ENCODE measurements around the gene BMI1.

BMI1 gene

DNA sequence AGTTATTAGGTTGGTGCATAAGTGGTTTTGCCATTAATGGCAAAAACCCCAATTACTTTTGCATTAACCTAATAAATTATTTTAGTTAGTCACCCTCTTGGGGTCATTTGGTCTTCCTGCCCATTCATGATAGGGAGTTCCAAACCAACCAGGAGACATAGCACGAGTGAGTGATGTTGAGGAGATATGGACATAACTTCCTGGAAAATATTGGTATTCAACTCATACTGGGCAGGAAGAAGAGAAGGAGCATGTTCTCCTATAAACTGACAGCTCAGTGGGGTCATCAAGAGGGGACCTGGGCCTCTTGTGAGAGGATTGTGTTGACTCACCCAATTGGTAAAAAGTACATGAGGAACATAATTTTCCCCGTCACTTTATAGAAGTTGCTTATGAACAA lies 48.1 kb downstream of the BMI1 start:
- peak in 1 of 3 donors; percentile 28 for DNase-seq

DNA sequence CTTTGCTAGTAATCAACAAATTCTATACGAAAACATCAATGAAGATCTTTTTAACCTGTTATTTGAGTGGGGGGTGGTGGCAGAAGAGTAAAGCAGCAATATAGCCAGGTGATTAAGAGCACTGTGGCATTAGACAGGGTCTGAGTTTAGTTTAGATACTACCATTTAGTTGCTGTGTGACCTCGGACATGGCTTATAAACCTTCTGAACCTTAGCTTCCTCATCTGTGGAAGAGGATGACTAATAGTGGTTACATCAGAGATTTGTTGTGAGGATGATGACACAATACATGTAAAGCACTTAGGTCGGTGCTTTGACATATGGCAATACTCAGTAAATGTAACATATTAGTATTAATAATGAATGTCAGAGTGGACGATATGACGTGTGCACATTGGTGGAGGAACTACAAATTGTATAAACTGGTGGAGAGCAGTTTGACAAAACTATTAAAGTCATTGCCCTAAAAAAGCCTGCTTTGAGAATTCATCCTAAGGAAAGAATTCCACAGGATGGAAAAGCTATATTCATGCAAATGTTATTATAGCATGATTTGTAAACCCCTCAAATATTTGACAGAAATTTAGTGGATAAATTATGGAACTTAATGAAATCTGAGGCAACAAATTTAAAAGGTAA lies 48.7 kb downstream of the BMI1 start:
- peak; percentile 71 to 96 (median 96) for DNase-seq

DNA sequence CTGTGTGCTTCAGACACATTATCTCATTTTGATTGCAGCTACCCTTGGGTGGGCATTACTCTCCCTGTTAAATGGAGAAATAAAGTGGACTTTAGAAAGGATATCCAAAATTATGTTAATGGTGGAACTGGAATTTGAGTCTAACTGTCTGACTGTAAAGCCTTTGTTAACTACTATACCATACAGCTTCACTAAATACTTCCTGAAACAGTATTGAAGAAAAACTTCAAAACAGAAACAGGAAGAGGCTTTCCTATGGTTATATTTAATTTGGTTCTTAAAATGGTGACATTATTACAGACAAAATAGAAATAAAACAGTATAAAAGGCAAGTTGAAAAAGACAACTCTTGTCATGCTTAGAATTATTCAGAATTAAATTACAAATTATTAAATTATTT lies 49.4 kb downstream of the BMI1 start:
- peak; percentile 15 to 40 (median 32) for DNase-seq

DNA sequence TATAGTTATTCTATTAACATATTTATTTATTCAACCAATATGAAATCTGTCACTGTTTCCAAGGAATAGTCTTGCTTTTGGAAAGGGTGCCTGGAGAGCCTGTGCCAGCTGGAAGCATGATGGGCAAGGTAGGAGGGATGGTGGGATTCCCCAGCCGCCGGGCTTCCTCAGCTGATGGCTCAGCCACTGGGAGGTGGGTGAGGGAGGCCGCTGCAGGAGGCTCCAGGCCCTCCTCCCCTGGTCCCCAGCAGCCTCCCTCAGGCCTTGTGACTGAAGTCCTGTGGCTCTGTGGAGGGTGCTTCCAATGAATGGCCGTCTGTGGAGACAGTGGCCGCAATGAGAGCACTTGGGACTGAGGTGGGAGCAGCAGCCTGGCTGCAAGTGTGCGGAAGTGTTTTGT lies 51.4 kb downstream of the BMI1 start:
- DNase-seq: no peak

DNA sequence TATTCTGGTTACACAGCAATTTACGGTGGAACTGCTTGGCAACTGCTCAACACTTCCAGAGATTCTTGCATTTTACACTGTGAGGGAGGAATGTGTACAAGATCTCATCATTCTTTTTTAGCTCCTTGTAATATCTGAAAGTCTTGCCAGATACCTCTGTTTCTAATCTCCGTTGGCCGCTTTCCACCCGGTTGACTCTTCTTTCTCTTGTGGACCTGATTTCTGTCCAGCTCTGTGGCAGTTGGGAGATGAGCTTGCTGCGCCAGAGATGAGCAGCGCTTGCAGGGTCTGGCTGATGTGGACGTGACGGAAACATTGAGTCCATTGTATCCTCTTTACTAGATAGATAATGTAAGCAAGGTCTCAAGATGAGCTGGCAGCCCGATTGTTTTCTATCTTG lies 52.0 kb downstream of the BMI1 start:
- DNase-seq: no peak

GRCh38 chr10:22374489-22375126 lies 53.7 kb downstream of the BMI1 start:
- no peak for DNase-seq

DNA sequence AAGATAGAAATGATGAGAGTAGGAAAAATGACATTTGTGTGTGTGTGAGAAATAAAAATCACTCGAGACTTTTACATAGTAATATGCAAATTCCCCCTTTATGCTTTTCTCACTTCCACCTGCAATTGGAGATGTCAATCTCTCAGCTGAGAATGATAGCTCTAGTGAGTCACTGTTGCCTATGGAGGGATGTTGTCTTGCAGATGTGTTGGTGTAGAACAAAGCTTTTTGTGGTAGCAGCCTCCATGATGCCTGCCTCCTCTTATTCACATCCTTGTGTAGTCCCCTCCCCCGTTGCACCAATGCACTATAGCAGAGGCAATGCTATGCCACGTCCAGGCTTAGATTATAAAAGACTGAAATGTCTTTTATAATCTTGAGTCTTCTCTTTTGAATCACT lies 58.2 kb downstream of the BMI1 start:
- no peak for DNase-seq
